Neural progenitor cell (in vitro differentiated cells): Measurements from ENCODE around the gene IGSF8.

Experiments
- CTCF ChIP-seq: fragments of 200-600 bp; sonication (generic); IDR thresholded peaks from 2 replicates; pipeline ENCODE4 v1.5.1; 2017; ENCODE audit warnings: antibody characterized with exemption, mild to moderate bottlenecking
- EZH2 ChIP-seq: fragments of 200-600 bp; sonication (generic); IDR thresholded peaks from 2 replicates; pipeline ENCODE4 v1.6.1; 2017; ENCODE audit warnings: antibody characterized with exemption, mild to moderate bottlenecking, moderate library complexity
- EZH2phosphoT487 ChIP-seq: fragments of 200-600 bp; sonication (generic); IDR thresholded peaks from 2 replicates; pipeline ENCODE4 v1.6.1; 2017; ENCODE audit warnings: antibody characterized with exemption

GRCh38 chr1:160079448-160079847 lies 19.0 kb downstream of the IGSF8 start:
- no peak for TF ChIP-seq CTCF
- TF ChIP-seq EZH2, result no peak
- no peak for TF ChIP-seq EZH2phosphoT487
